H1 (cell line): ENCODE measurements around the gene CD164L2. TPM values are rescaled to one million over a fixed set of nuclear protein-coding genes. Genes with fewer than 3 reads are reported as not detected.
A peak's percentile ranks its signal among the peaks of the same experiment; 100 is the strongest.

Experiments
- CTCF ChIA-PET: fragments of 300-600 bp; sonication (Branson Sonifier 250); formaldehyde crosslinking; loops from one replicate; lab custom pipeline; 2021; ENCODE audit not compliant: partially characterized antibody; lab: Charles Lee
- POLR2A ChIA-PET: fragments of 300-600 bp; sonication (Branson Sonifier 250); formaldehyde crosslinking; loops from one replicate; lab custom pipeline; 2021; ENCODE audit warnings: inconsistent platforms; ENCODE audit not compliant: partially characterized antibody; lab: Charles Lee
- DNase-seq, 2 experiments: peaks; one replicate each; pipeline versions ENCODE4 v3.0.0 to v3.0.0-alpha.2; 2010 to 2022; ENCODE audit warnings: low spot score in 2 of 2, low read depth in 1 of 2, mixed read lengths in 1 of 2
- FAIRE-seq: peaks from 2 replicates; lab custom pipeline; 2011; peaks lifted over from hg19 to GRCh38; lab: Jason Lieb, UNC
- H2AFZ ChIP-seq: 2 replicates; pipeline ENCODE4 v1.8.1; 2012; ENCODE audit warnings: low read length, inconsistent platforms
- H2AK5ac ChIP-seq: 2 replicates; pipeline ENCODE4 v1.6.1; 2013; ENCODE audit warnings: low read depth, low read length
- H2BK120ac ChIP-seq: replicated peaks from 2 replicates; pipeline ENCODE3; 2013; ENCODE audit warnings: low read depth, low read length, inconsistent platforms
- H2BK12ac ChIP-seq: 2 replicates; pipeline ENCODE4 v1.6.1; 2013; ENCODE audit warnings: low read depth, low read length
- H2BK15ac ChIP-seq: 2 replicates; pipeline ENCODE4 v1.6.1; 2013; ENCODE audit warnings: low read length
- H2BK20ac ChIP-seq: 2 replicates; pipeline ENCODE4 v1.6.1; 2013; ENCODE audit warnings: low read length
- H2BK5ac ChIP-seq: 2 replicates; pipeline ENCODE4 v1.6.1; 2013; ENCODE audit warnings: low read depth, low read length
- H3K14ac ChIP-seq: 2 replicates; pipeline ENCODE4 v1.6.1; 2013; ENCODE audit warnings: inconsistent platforms; ENCODE audit not compliant: insufficient read length
- H3K18ac ChIP-seq: 2 replicates; pipeline ENCODE4 v1.6.1; 2013; ENCODE audit warnings: low read length; ENCODE audit errors: extremely low read depth
- H3K23ac ChIP-seq: 2 replicates; pipeline ENCODE4 v1.6.1; 2013; ENCODE audit warnings: inconsistent platforms; ENCODE audit not compliant: insufficient read length
- H3K23me2 ChIP-seq: 2 replicates; pipeline ENCODE4 v1.6.1; 2013; ENCODE audit warnings: low read depth, low read length
- H3K27ac ChIP-seq: 2 replicates; pipeline ENCODE4 v1.6.1; 2011; ENCODE audit warnings: low read depth, low read length, inconsistent platforms
- H3K27me3 ChIP-seq, 4 experiments: replicated peaks in 1 of 4; 1 replicate in 1 of 4; 2 replicates in 3 of 4; pipeline versions ENCODE4 v1.6.1 to v1.8.1; 2011 to 2013; ENCODE audit warnings: low read length in 3 of 4, mild to moderate bottlenecking in 3 of 4, inconsistent platforms in 2 of 4, mixed read lengths in 2 of 4, moderate library complexity in 1 of 4; ENCODE audit not compliant: control insufficient read depth in 3 of 4, insufficient read depth in 3 of 4; ENCODE audit errors: extremely low read depth in 1 of 4
- H3K36me3 ChIP-seq, 4 experiments: 2 replicates each; pipeline versions ENCODE4 v1.6.1 to v1.8.1; 2011 to 2013; ENCODE audit warnings: mild to moderate bottlenecking in 4 of 4, low read length in 3 of 4, moderate library complexity in 2 of 4, control low read depth in 1 of 4, inconsistent platforms in 1 of 4; ENCODE audit not compliant: insufficient read depth in 4 of 4, control insufficient read depth in 2 of 4
- H3K4ac ChIP-seq: replicated peaks from 2 replicates; pipeline ENCODE3; 2013; ENCODE audit warnings: low read length, low read depth, mixed read lengths, inconsistent platforms; ENCODE audit not compliant: insufficient read length
- H3K4me1 ChIP-seq, 4 experiments: replicated peaks in 1 of 4; 1 replicate in 1 of 4; 2 replicates in 3 of 4; pipeline versions ENCODE4 v1.6.1 to v1.8.1; 2011 to 2013; ENCODE audit warnings: low read length in 3 of 4, inconsistent platforms in 2 of 4, mixed read lengths in 1 of 4; ENCODE audit not compliant: insufficient read depth in 4 of 4, control insufficient read depth in 3 of 4
- H3K4me2 ChIP-seq, 2 experiments: 2 replicates each; pipeline versions ENCODE4 v1.6.1 to v1.8.1; 2011 to 2013; ENCODE audit warnings: low read depth in 2 of 2, low read length in 2 of 2, control low read depth in 1 of 2, inconsistent platforms in 1 of 2, mild to moderate bottlenecking in 1 of 2; ENCODE audit not compliant: insufficient read depth in 1 of 2
- H3K4me3 ChIP-seq, 4 experiments: fragments of 200-600, 300-600 bp in 1 of 4; sonication (generic), shearing (Covaris generic), sonication (Bioruptor Twin) in 1 of 4; 2 replicates each; pipeline versions ENCODE4 v1.5.1 to v1.8.1; 2011 to 2016; ENCODE audit warnings: low read length in 4 of 4, low read depth in 3 of 4, control low read depth in 2 of 4, inconsistent platforms in 2 of 4, mild to moderate bottlenecking in 2 of 4, mixed read lengths in 1 of 4, moderate library complexity in 1 of 4; ENCODE audit not compliant: insufficient read depth in 2 of 4; ENCODE audit errors: extremely low read depth in 1 of 4
- H3K56ac ChIP-seq: replicated peaks from 2 replicates; pipeline ENCODE3; 2013; ENCODE audit warnings: low read depth, mild to moderate bottlenecking, mixed read lengths, low read length, inconsistent platforms; ENCODE audit not compliant: insufficient read length
- H3K79me1 ChIP-seq: 2 replicates; pipeline ENCODE4 v1.6.1; 2013; ENCODE audit warnings: low read depth, low read length, control low read depth
- H3K79me2 ChIP-seq, 2 experiments: 2 replicates each; pipeline versions ENCODE4 v1.6.1 to v1.8.1; 2012 to 2013; ENCODE audit warnings: low read length in 2 of 2, mild to moderate bottlenecking in 2 of 2, inconsistent platforms in 1 of 2; ENCODE audit not compliant: insufficient read depth in 2 of 2, control insufficient read depth in 1 of 2
- H3K9ac ChIP-seq, 4 experiments: replicated peaks in 1 of 4; 1 replicate in 1 of 4; 2 replicates in 3 of 4; pipeline versions ENCODE4 v1.6.1 to v1.8.1; 2011 to 2013; ENCODE audit warnings: low read depth in 3 of 4, low read length in 3 of 4, control low read depth in 2 of 4, mild to moderate bottlenecking in 2 of 4, moderate library complexity in 2 of 4, inconsistent platforms in 1 of 4; ENCODE audit errors: extremely low read depth in 1 of 4
- H3K9me3 ChIP-seq, 2 experiments: 2 replicates each; pipeline versions ENCODE4 v1.6.1 to v1.8.1; 2012 to 2013; ENCODE audit warnings: mild to moderate bottlenecking in 2 of 2, moderate library complexity in 2 of 2, control low read depth in 1 of 2, inconsistent platforms in 1 of 2, low read depth in 1 of 2, low read length in 1 of 2, mixed read lengths in 1 of 2; ENCODE audit not compliant: insufficient read depth in 2 of 2
- H4K20me1 ChIP-seq, 2 experiments: replicated peaks in 1 of 2; 2 replicates each; pipeline versions ENCODE3 to v1.8.1; 2011 to 2013; ENCODE audit warnings: inconsistent platforms in 2 of 2, low read length in 2 of 2, mild to moderate bottlenecking in 1 of 2; ENCODE audit not compliant: insufficient read depth in 2 of 2, control insufficient read depth in 1 of 2
- H4K5ac ChIP-seq: 2 replicates; pipeline ENCODE4 v1.6.1; 2013; ENCODE audit warnings: low read length, low read depth, mixed read lengths, inconsistent platforms; ENCODE audit not compliant: insufficient read length
- H4K8ac ChIP-seq: 2 replicates; pipeline ENCODE4 v1.8.0; 2013; ENCODE audit warnings: mild to moderate bottlenecking, moderate library complexity, low read length, inconsistent platforms; ENCODE audit not compliant: insufficient read depth; ENCODE audit errors: extremely low read depth
- H4K91ac ChIP-seq: replicated peaks from 2 replicates; pipeline ENCODE3; 2013; ENCODE audit warnings: low read length, mixed read lengths, inconsistent platforms; ENCODE audit not compliant: insufficient read length
- CREB1 ChIP-seq: IDR thresholded peaks from 2 replicates; pipeline ENCODE4 v1.6.1; 2012; ENCODE audit warnings: inconsistent platforms
- WGBS, 2 experiments: shearing (Covaris generic) in 1 of 2; methylation state at CpG; one replicate each; pipeline versions ENCODE4 v1.1.6 to v1.1.7; 2013 to 2015; ENCODE audit warnings: low lambda C conversion rate in 2 of 2, mixed read lengths in 2 of 2, inconsistent platforms in 1 of 2, low coverage in 1 of 2, missing lambda C conversion rate in 1 of 2; ENCODE audit not compliant: insufficient replicate concordance in 2 of 2, insufficient coverage in 1 of 2, insufficient read length in 1 of 2; ENCODE audit errors: extremely low coverage in 1 of 2, missing lambda C conversion rate in 1 of 2; 5-methylcytosine and 5-hydroxymethylcytosine counted together
- polyA plus RNA-seq, 7 experiments: library from polyadenylated mRNA; depleted of rRNA in 3 of 7; stranded (reverse) in 5 of 7; unstranded in 2 of 7; fragments of >200 nt in 5 of 7; fragments of 200-250 nt in 2 of 7; gene quantifications; 1 replicate in 5 of 7; 2 replicates in 1 of 7; 4 replicates in 1 of 7; pipeline versions ENCODE4 v1.2.1 to v1.2.3, GENCODE V29; 2011 to 2013; ENCODE audit warnings: missing spikeins in 2 of 7, mixed read lengths in 2 of 7
- total RNA-seq: library from RNA; stranded (reverse); fragmentation: NEBNext Ultra II Directional; extraction: Animal tissue kit (Norgen Biotek cat#: 25700); gene quantifications from 2 replicates; pipeline ENCODE4 v1.2.1, GENCODE V29; 2021

The CD164L2 gene
- total and polyA plus RNA-seq, 2 of the 8 experiments (the other 6 are each of a cell fraction or from before 2014, with no cell fraction given) = 3.3 TPM

- H3K18ac ChIP-seq = no peak overlapping the region
- H3K27ac ChIP-seq = no peak overlapping the region
- H3K27me3 ChIP-seq = peaks cover 0 to 17% (median 10%) of the 10 kb centered on the region in 4 experiments; a peak in 6 of 7 replicates
- H3K4me3 ChIP-seq = no peak overlapping the region
- peaks cover 0 to 7% of the 10 kb centered on the region in 2 experiments for H4K20me1 ChIP-seq
- no peak overlapping the region for H3K4me2 ChIP-seq
- WGBS, 2 experiments = 94% methylated on average over 13 of the region's 13 CpGs; no CpG with 5 or more reads in 1 of the 2 experiments
- H4K5ac ChIP-seq = no peak overlapping the region
- no peak overlapping the region for H3K14ac ChIP-seq
- no peak overlapping the region for H3K9ac ChIP-seq
- peaks cover 25% of the 10 kb centered on the region for H3K23me2 ChIP-seq
- no peak overlapping the region for H3K56ac ChIP-seq
- POLR2A ChIA-PET = interaction anchor here (0.6 to 10.9 kb wide), 5 partner anchors 9 to 46 kb away, joined by 3 to 101 read pairs (median 5); partner anchors contain the start of genes MAP3K6 and SYTL1
- CTCF ChIA-PET = interaction anchor here (1.1 to 28.8 kb wide), 12 partner anchors 8 to 251 kb away, joined by 3 to 625 read pairs (median 36); partner anchors contain the start of genes CD164L2, FCN3, GPR3 and MAP3K6
- H2AFZ ChIP-seq = no peak overlapping the region
- H3K79me2 ChIP-seq = no peaks in the 10 kb centered on the region
- peaks cover 0 to 24% (median 9%) of the 10 kb centered on the region in 4 experiments; a peak in 6 of 7 replicates for H3K4me1 ChIP-seq
- FAIRE-seq (no peak), DNase-seq (no peak)
- no peak overlapping the region for H2AK5ac ChIP-seq
- no peaks in the 10 kb centered on the region for H3K36me3 ChIP-seq
- no peak overlapping the region for H3K23ac ChIP-seq
- no peak overlapping the region for H2BK15ac ChIP-seq
- H2BK5ac ChIP-seq = no peak overlapping the region
- peak overlapping the region; percentile 69 for H3K4ac ChIP-seq
- H4K91ac ChIP-seq = no peak overlapping the region
- H3K79me1 ChIP-seq = no peaks in the 10 kb centered on the region
- H2BK120ac ChIP-seq = no peak overlapping the region
- TF ChIP-seq CREB1 = no peak
- H2BK20ac ChIP-seq = no peak overlapping the region
- H3K9me3 ChIP-seq = no peaks in the 10 kb centered on the region
- H4K8ac ChIP-seq = 0 out of 2 replicates have a peak overlapping the region, but pooled peaks have one; percentile 4
- no peak overlapping the region; the same call in 1 of the 2 replicates for H2BK12ac ChIP-seq
These were observed 30.0 kb downstream of the CD164L2 start for GRCh38 chr1:27353166-27353565.
